GM12878 (cell line): ENCODE results near the gene CAPN15. TPM values are rescaled to one million over a fixed set of nuclear protein-coding genes. Genes with fewer than 3 reads are reported as not detected.
A peak's percentile ranks its signal among the peaks of the same experiment; 100 is the strongest.

Source experiments
- ATAC-seq: fragments of 200-7000 bp; cut with Tn5 transposase; 3 replicates; pipeline ENCODE4 v1.9.1; 2020; ENCODE audit warnings: mild to moderate bottlenecking, moderate library complexity
- BruUV-seq: library from RNA; stranded (reverse); fragments of 400-500 nt; replicated peaks from 2 replicates; lab custom pipeline; 2021; lab: Mats Ljungman, UMichigan
- CTCF ChIA-PET: fragments of 300-600 bp; sonication (Branson Sonifier 250); formaldehyde crosslinking; extraction: SDS; loops from one replicate; lab custom pipeline; 2021; ENCODE audit warnings: inconsistent platforms; lab: Yijun Ruan, JAX
- POLR2A ChIA-PET: fragments of 350-600 bp; formaldehyde crosslinking; extraction: SDS; loops from one replicate; lab custom pipeline; 2021; ENCODE audit warnings: inconsistent platforms; lab: Charles Lee
- RAD21 ChIA-PET: fragments of 300-600 bp; sonication (Branson Sonifier 250); formaldehyde crosslinking; loops from one replicate; lab custom pipeline; 2023; ENCODE audit warnings: antibody characterized with exemption; ENCODE audit not compliant: unreplicated experiment; lab: Charles Lee
- SMC1A ChIA-PET: fragments of 300-600 bp; sonication (Branson Sonifier 250); formaldehyde crosslinking; loops from one replicate; lab custom pipeline; 2023; ENCODE audit not compliant: unreplicated experiment, uncharacterized antibody; lab: Charles Lee
- DNase-seq: peaks from one replicate; pipeline ENCODE4 v3.0.0-alpha.2; 2011; ENCODE audit warnings: low read depth, low spot score
- FAIRE-seq: peaks from 3 replicates; lab custom pipeline; 2011; peaks lifted over from hg19 to GRCh38; lab: Jason Lieb, UNC
- H2AFZ ChIP-seq: 2 replicates; pipeline ENCODE4 v1.6.0; 2011; ENCODE audit warnings: low read depth, low read length, control low read depth; ENCODE audit not compliant: control insufficient read depth
- H3K27ac ChIP-seq: 2 replicates; pipeline ENCODE4 v1.5.1; 2011; ENCODE audit warnings: control low read depth; ENCODE audit not compliant: control insufficient read depth, insufficient read depth
- H3K27me3 ChIP-seq, 2 experiments: replicated peaks in 1 of 2; 2 replicates each; pipeline versions ENCODE4 v1.6.0 to v1.6.1; 2011; ENCODE audit warnings: low read length in 1 of 2; ENCODE audit not compliant: control insufficient read depth in 2 of 2, insufficient read depth in 2 of 2
- H3K36me3 ChIP-seq, 2 experiments: 2 replicates each; pipeline ENCODE4 v1.5.1; 2011; ENCODE audit warnings: low read length in 1 of 2; ENCODE audit not compliant: control insufficient read depth in 2 of 2, insufficient read depth in 2 of 2
- H3K4me1 ChIP-seq: 2 replicates; pipeline ENCODE4 v1.6.1; 2011; ENCODE audit warnings: mild to moderate bottlenecking, low read length, moderate library complexity, mixed read lengths; ENCODE audit not compliant: control insufficient read depth, insufficient read depth
- H3K4me2 ChIP-seq: 2 replicates; pipeline ENCODE4 v1.6.0; 2011; ENCODE audit warnings: control low read depth; ENCODE audit not compliant: control insufficient read depth, insufficient read depth
- H3K4me3 ChIP-seq: fragments of 200-600 bp; sonication (generic); 2 replicates; pipeline ENCODE4 v1.5.1; 2016
- H3K79me2 ChIP-seq: 2 replicates; pipeline ENCODE4 v1.6.0; 2011; ENCODE audit warnings: low read length; ENCODE audit not compliant: control insufficient read depth, insufficient read depth
- H3K9ac ChIP-seq: 2 replicates; pipeline ENCODE4 v1.8.0; 2011; ENCODE audit warnings: low read length, control low read depth, mixed read lengths; ENCODE audit not compliant: control insufficient read depth, insufficient read depth
- H3K9me3 ChIP-seq: replicated peaks from 3 replicates; pipeline ENCODE4 v1.5.1; 2011; ENCODE audit warnings: mild to moderate bottlenecking, low read length; ENCODE audit not compliant: control insufficient read depth, insufficient read depth
- H4K20me1 ChIP-seq: 2 replicates; pipeline ENCODE4 v1.6.0; 2011; ENCODE audit not compliant: control insufficient read depth, insufficient read depth
- CEBPB ChIP-seq, 2 experiments: fragments of 150-350 bp in 1 of 2; IDR thresholded peaks; 2 replicates each; pipeline ENCODE4 v1.6.1; 2012 to 2014; ENCODE audit warnings: low read depth in 2 of 2, low read length in 2 of 2, borderline replicate concordance in 1 of 2, inconsistent platforms in 1 of 2
- DPF2 ChIP-seq: fragments of 450-650 bp; IDR thresholded peaks from 2 replicates; pipeline ENCODE4 v1.6.1; 2017; ENCODE audit warnings: mild to moderate bottlenecking
- EED ChIP-seq: sonication (generic); IDR thresholded peaks from 2 replicates; pipeline ENCODE4 v1.6.1; 2016; ENCODE audit warnings: antibody characterized with exemption, low read depth
- NFIC ChIP-seq: IDR thresholded peaks from 2 replicates; pipeline ENCODE4 v1.6.1; 2012; ENCODE audit warnings: low read depth, mild to moderate bottlenecking, inconsistent platforms, low read length, moderate library complexity
- NFYA ChIP-seq: IDR thresholded peaks from 2 replicates; pipeline ENCODE4 v1.6.1; 2011; ENCODE audit warnings: low read depth, mild to moderate bottlenecking, low read length, improper control_type of control experiment, borderline replicate concordance
- RBBP5 ChIP-seq: fragments of 200-600 bp; sonication (generic); conservative IDR thresholded peaks from 2 replicates; pipeline ENCODE4 v1.6.1; 2016
- RELB ChIP-seq: fragments of 450-650 bp; IDR thresholded peaks from 2 replicates; pipeline ENCODE4 v1.6.1; 2017; ENCODE audit warnings: low read depth, mild to moderate bottlenecking, moderate library complexity
- SMC3 ChIP-seq: IDR thresholded peaks from 2 replicates; pipeline ENCODE4 v1.6.1; 2011; ENCODE audit warnings: low read length, improper control_type of control experiment, borderline replicate concordance
- SUPT20H ChIP-seq: IDR thresholded peaks from 2 replicates; pipeline ENCODE4 v1.6.1; 2011; ENCODE audit warnings: low read depth, mild to moderate bottlenecking, low read length, moderate library complexity, borderline replicate concordance; ENCODE audit not compliant: control insufficient read depth
- ZNF622 ChIP-seq: fragments of 450-650 bp; IDR thresholded peaks from 2 replicates; pipeline ENCODE4 v1.6.1; 2017; ENCODE audit warnings: mild to moderate bottlenecking, inconsistent platforms
- WGBS: methylation state at CpG from one replicate; pipeline ENCODE4 v1.1.6; 2016; ENCODE audit warnings: low lambda C conversion rate; ENCODE audit not compliant: insufficient replicate concordance, insufficient coverage; ENCODE audit errors: missing lambda C conversion rate; 5-methylcytosine and 5-hydroxymethylcytosine counted together
- in situ Hi-C: fragments of 300-500 bp; cut with MboI; formaldehyde crosslinking; loops from 9 replicates; pipeline ENCODE4 v1.14.3; 2018; ENCODE audit warnings: mixed read lengths
- intact Hi-C: fragments of 100-400 bp; cut with micrococcal nuclease; formaldehyde crosslinking; loops from one replicate; pipeline ENCODE4 v1.14.2; 2022; ENCODE audit not compliant: unreplicated experiment
- polyA plus RNA-seq, 11 experiments: library from polyadenylated mRNA; depleted of rRNA in 4 of 11; unstranded in 6 of 11; stranded (reverse) in 5 of 11; fragments of >200 nt; fragmentation: Nextera tagmentation in 4 of 11; fragmentation: Illumina TruSeq in 1 of 11; extraction: Ambion mirVana in 4 of 11; extraction: Trizol in 1 of 11; gene quantifications; 1 replicate in 1 of 11; 2 replicates in 10 of 11; pipeline versions ENCODE4 v1.2.1 to v1.2.3, GENCODE V29; 2011 to 2016; ENCODE audit warnings: inconsistent platforms in 2 of 11, missing spikeins in 2 of 11, low read depth in 1 of 11
- total RNA-seq, 4 experiments: library from RNA; depleted of rRNA in 3 of 4; stranded (reverse); fragments of >200 nt in 3 of 4; fragmentation: Illumina TruSeq in 1 of 4; extraction: Trizol in 1 of 4; gene quantifications; 2 replicates each; pipeline versions ENCODE4 v1.2.1 to v1.2.3, GENCODE V29; 2013 to 2021
- TF ChIP-seq, protein P1 (sequence below): fragments of 450-650 bp; IDR thresholded peaks from 2 replicates; pipeline ENCODE4 v1.6.1; 2017; ENCODE audit warnings: antibody characterized with exemption, mild to moderate bottlenecking, moderate library complexity
- TF ChIP-seq, protein P2 (sequence below): fragments of 450-650 bp; formaldehyde crosslinking; IDR thresholded peaks from 2 replicates; pipeline ENCODE4 v1.5.0; 2022; ENCODE audit warnings: mild to moderate bottlenecking, missing genetic modification characterization

The CAPN15 gene
- total and polyA plus RNA-seq, 10 of the 15 experiments (the other 5 are each of a cell fraction or from before 2014, with no cell fraction given): 0.40 to 78.5 (median 8.3) TPM

GRCh38 chr16:590815-591200, 63.3 kb downstream of the CAPN15 start (continued):
- TF ChIP-seq SUPT20H: no peak

GRCh38 chr16:591231-591630, 63.7 kb downstream of the CAPN15 start:
- H3K9me3 ChIP-seq: no peaks in the 10 kb centered on the region
- TSS peak; percentile 53 for BruUV-seq
- CTCF ChIA-PET: no interaction called here
- H3K27ac ChIP-seq: no peak overlapping the region
- H3K36me3 ChIP-seq: no peaks in the 10 kb centered on the region
- in situ Hi-C loops: no loop called here
- no peak overlapping the region; the same call in 1 of the 2 replicates for H3K4me3 ChIP-seq
- H2AFZ ChIP-seq: no peak overlapping the region
- TF ChIP-seq, protein P1, sequence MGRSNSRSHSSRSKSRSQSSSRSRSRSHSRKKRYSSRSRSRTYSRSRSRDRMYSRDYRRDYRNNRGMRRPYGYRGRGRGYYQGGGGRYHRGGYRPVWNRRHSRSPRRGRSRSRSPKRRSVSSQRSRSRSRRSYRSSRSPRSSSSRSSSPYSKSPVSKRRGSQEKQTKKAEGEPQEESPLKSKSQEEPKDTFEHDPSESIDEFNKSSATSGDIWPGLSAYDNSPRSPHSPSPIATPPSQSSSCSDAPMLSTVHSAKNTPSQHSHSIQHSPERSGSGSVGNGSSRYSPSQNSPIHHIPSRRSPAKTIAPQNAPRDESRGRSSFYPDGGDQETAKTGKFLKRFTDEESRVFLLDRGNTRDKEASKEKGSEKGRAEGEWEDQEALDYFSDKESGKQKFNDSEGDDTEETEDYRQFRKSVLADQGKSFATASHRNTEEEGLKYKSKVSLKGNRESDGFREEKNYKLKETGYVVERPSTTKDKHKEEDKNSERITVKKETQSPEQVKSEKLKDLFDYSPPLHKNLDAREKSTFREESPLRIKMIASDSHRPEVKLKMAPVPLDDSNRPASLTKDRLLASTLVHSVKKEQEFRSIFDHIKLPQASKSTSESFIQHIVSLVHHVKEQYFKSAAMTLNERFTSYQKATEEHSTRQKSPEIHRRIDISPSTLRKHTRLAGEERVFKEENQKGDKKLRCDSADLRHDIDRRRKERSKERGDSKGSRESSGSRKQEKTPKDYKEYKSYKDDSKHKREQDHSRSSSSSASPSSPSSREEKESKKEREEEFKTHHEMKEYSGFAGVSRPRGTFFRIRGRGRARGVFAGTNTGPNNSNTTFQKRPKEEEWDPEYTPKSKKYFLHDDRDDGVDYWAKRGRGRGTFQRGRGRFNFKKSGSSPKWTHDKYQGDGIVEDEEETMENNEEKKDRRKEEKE: no peak
- TF ChIP-seq SMC3 (no peak), ZNF622 (no peak), NFIC (no peak), NFYA (no peak), DPF2 (no peak), RELB (no peak), RBBP5 (no peak), CEBPB (IDR thresholded peaks at IDR 0.05; ENCODE audit: borderline replicate concordance in 1 of 2, low read depth in 2 of 2, low read length in 2 of 2) (no peak), EED (no peak)
- TF ChIP-seq, protein P2, sequence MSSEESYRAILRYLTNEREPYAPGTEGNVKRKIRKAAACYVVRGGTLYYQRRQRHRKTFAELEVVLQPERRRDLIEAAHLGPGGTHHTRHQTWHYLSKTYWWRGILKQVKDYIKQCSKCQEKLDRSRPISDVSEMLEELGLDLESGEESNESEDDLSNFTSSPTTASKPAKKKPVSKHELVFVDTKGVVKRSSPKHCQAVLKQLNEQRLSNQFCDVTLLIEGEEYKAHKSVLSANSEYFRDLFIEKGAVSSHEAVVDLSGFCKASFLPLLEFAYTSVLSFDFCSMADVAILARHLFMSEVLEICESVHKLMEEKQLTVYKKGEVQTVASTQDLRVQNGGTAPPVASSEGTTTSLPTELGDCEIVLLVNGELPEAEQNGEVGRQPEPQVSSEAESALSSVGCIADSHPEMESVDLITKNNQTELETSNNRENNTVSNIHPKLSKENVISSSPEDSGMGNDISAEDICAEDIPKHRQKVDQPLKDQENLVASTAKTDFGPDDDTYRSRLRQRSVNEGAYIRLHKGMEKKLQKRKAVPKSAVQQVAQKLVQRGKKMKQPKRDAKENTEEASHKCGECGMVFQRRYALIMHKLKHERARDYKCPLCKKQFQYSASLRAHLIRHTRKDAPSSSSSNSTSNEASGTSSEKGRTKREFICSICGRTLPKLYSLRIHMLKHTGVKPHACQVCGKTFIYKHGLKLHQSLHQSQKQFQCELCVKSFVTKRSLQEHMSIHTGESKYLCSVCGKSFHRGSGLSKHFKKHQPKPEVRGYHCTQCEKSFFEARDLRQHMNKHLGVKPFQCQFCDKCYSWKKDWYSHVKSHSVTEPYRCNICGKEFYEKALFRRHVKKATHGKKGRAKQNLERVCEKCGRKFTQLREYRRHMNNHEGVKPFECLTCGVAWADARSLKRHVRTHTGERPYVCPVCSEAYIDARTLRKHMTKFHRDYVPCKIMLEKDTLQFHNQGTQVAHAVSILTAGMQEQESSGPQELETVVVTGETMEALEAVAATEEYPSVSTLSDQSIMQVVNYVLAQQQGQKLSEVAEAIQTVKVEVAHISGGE (CRISPR knock-in tag): no peak
- no peaks in the 10 kb centered on the region for H3K27me3 ChIP-seq
- SMC1A ChIA-PET: no interaction called here
- intact Hi-C loops: no loop called here
- POLR2A ChIA-PET: no interaction called here
- H3K79me2 ChIP-seq: peaks cover 28% of the 10 kb centered on the region
- H4K20me1 ChIP-seq: no peaks in the 10 kb centered on the region
- 80% methylated on average over 7 of the region's 8 CpGs for WGBS
- peak overlapping the region; percentile 96 for H3K4me2 ChIP-seq
- FAIRE-seq: no peak
- no peak for DNase-seq
- 0 out of 2 replicates have a peak overlapping the region, but pooled peaks have one; percentile 87 for H3K9ac ChIP-seq
- RAD21 ChIA-PET: no interaction called here
- H3K4me1 ChIP-seq: peaks cover 15% of the 10 kb centered on the region
- ATAC-seq: no peak
